DOHH2 (cell line): Measurements from ENCODE around the gene FDXR.

Experiments used
- H3F3A ChIP-seq: fragments of 200-600 bp; sonication (generic), shearing (Covaris generic); 2 replicates; pipeline ENCODE4 v1.6.0; 2016; ENCODE audit warnings: antibody characterized with exemption, mild to moderate bottlenecking; ENCODE audit not compliant: control insufficient read depth, insufficient read depth
- H3K27ac ChIP-seq: fragments of 200-600 bp; sonication (generic); 2 replicates; pipeline ENCODE4 v1.5.1; 2014; ENCODE audit warnings: low read depth, mild to moderate bottlenecking, low read length, moderate library complexity
- H3K27me3 ChIP-seq: fragments of 200-600 bp; sonication (generic); 2 replicates; pipeline ENCODE4 v1.6.1; 2014; ENCODE audit warnings: mild to moderate bottlenecking, low read length, mixed read lengths; ENCODE audit not compliant: control insufficient read depth
- H3K36me3 ChIP-seq: fragments of 200-600 bp; sonication (generic); 2 replicates; pipeline ENCODE4 v1.6.1; 2014; ENCODE audit warnings: mild to moderate bottlenecking, low read length, moderate library complexity, mixed read lengths; ENCODE audit not compliant: control insufficient read depth
- H3K4me1 ChIP-seq: fragments of 200-600 bp; sonication (generic); 2 replicates; pipeline ENCODE4 v1.6.1; 2014; ENCODE audit warnings: mild to moderate bottlenecking, low read length, mixed read lengths; ENCODE audit not compliant: control insufficient read depth
- H3K4me2 ChIP-seq: fragments of 200-600 bp; sonication (generic); 2 replicates; pipeline ENCODE4 v1.6.0; 2014; ENCODE audit warnings: mild to moderate bottlenecking, low read length, moderate library complexity
- H3K4me3 ChIP-seq: fragments of 200-600 bp; sonication (generic); 2 replicates; pipeline ENCODE4 v1.5.1; 2014; ENCODE audit warnings: mild to moderate bottlenecking, low read length, mixed read lengths
- H3K79me2 ChIP-seq: fragments of 200-600 bp; sonication (generic); 2 replicates; pipeline ENCODE4 v1.6.1; 2014; ENCODE audit warnings: mild to moderate bottlenecking, low read length, mixed read lengths; ENCODE audit not compliant: control insufficient read depth
- H3K9me2 ChIP-seq: fragments of 200-600 bp; sonication (generic); replicated peaks from 2 replicates; pipeline ENCODE4 v1.6.1; 2014; ENCODE audit warnings: mild to moderate bottlenecking, low read length, mixed read lengths; ENCODE audit not compliant: control insufficient read depth
- H3K9me3 ChIP-seq: fragments of 200-600 bp; sonication (generic); 2 replicates; pipeline ENCODE4 v1.6.1; 2014; ENCODE audit warnings: antibody characterized with exemption, low read length, mixed read lengths; ENCODE audit not compliant: control insufficient read depth, insufficient read depth
- H4K20me1 ChIP-seq: fragments of 200-600 bp; sonication (generic); 2 replicates; pipeline ENCODE4 v1.6.0; 2014; ENCODE audit warnings: low read depth, mild to moderate bottlenecking, antibody characterized with exemption, low read length, moderate library complexity; ENCODE audit not compliant: control insufficient read depth, insufficient read depth
- CTCF ChIP-seq: fragments of 200-600 bp; sonication (generic); IDR thresholded peaks from one replicate; pipeline ENCODE4 v1.5.1; 2014; ENCODE audit warnings: antibody characterized with exemption, mild to moderate bottlenecking, low read depth, low read length; ENCODE audit not compliant: poor library complexity, severe bottlenecking
- EZH2phosphoT487 ChIP-seq: fragments of 200-600 bp; sonication (generic); IDR thresholded peaks from 2 replicates; pipeline ENCODE4 v1.6.1; 2017; ENCODE audit warnings: borderline replicate concordance, mild to moderate bottlenecking, antibody characterized with exemption, low read length, moderate library complexity, mixed read lengths

FDXR gene

GRCh38 chr17:74815067-74815466 lies 57.7 kb downstream of the FDXR start:
- H3K27me3 ChIP-seq, result no peaks in the 10 kb centered on the region
- no peaks in the 10 kb centered on the region; the same call in 1 of the 2 replicates for H3K4me1 ChIP-seq
- no peaks in the 10 kb centered on the region for H3K79me2 ChIP-seq
- no peaks in the 10 kb centered on the region for H3F3A ChIP-seq
- no peaks in the 10 kb centered on the region for H3K36me3 ChIP-seq
- H3K9me3 ChIP-seq, result no peaks in the 10 kb centered on the region
- H3K9me2 ChIP-seq, result no peaks in the 10 kb centered on the region
- TF ChIP-seq CTCF (no peak), EZH2phosphoT487 (no peak)
- H3K4me2 ChIP-seq, result no peak overlapping the region
- H3K27ac ChIP-seq, result no peak overlapping the region
- H4K20me1 ChIP-seq, result no peaks in the 10 kb centered on the region; the same call in 1 of the 2 replicates
- H3K4me3 ChIP-seq, result no peak overlapping the region

GRCh38 chr17:74814453-74814852 lies 58.3 kb downstream of the FDXR start:
- no peak overlapping the region for H3K27ac ChIP-seq
- H3K4me1 ChIP-seq, result no peaks in the 10 kb centered on the region; the same call in 1 of the 2 replicates

More at GRCh38 chr17:74814453-74814852, 58.3 kb downstream of the FDXR start:
- no peaks in the 10 kb centered on the region for H3K9me2 ChIP-seq
- no peaks in the 10 kb centered on the region for H3F3A ChIP-seq
- H4K20me1 ChIP-seq, result no peaks in the 10 kb centered on the region; the same call in 1 of the 2 replicates
- no peaks in the 10 kb centered on the region for H3K36me3 ChIP-seq
- no peak overlapping the region for H3K4me2 ChIP-seq
- H3K9me3 ChIP-seq, result no peaks in the 10 kb centered on the region
- no peak overlapping the region for H3K4me3 ChIP-seq
- no peaks in the 10 kb centered on the region for H3K79me2 ChIP-seq
- H3K27me3 ChIP-seq, result no peaks in the 10 kb centered on the region
- no peak for TF ChIP-seq CTCF
- no peak for TF ChIP-seq EZH2phosphoT487
